GM23248 (cell line): ENCODE measurements around the gene SLC50A1. TPM values are rescaled to one million over a fixed set of nuclear protein-coding genes. Genes with fewer than 3 reads are reported as not detected.

Experiments used
- DNase-seq: peaks from one replicate; pipeline ENCODE4 v3.0.0-alpha.2; 2015
- H2AFZ ChIP-seq: fragments of 200-600 bp; sonication (generic); 2 replicates; pipeline ENCODE4 v1.6.1; 2016; ENCODE audit warnings: antibody characterized with exemption
- H3F3A ChIP-seq: fragments of 200-600 bp; sonication (generic); 2 replicates; pipeline ENCODE4 v1.6.1; 2016; ENCODE audit warnings: mild to moderate bottlenecking, antibody characterized with exemption, mixed run types; ENCODE audit not compliant: insufficient read depth
- H3K27ac ChIP-seq: fragments of 200-600 bp; sonication (generic); 2 replicates; pipeline ENCODE4 v1.5.1; 2016; ENCODE audit warnings: mild to moderate bottlenecking
- H3K27me3 ChIP-seq: fragments of 200-600 bp; sonication (generic); replicated peaks from 2 replicates; pipeline ENCODE4 v1.6.1; 2016; ENCODE audit warnings: mild to moderate bottlenecking; ENCODE audit not compliant: insufficient read depth
- H3K36me3 ChIP-seq: fragments of 200-600 bp; sonication (generic); 2 replicates; pipeline ENCODE4 v1.6.1; 2016; ENCODE audit warnings: low read depth, mild to moderate bottlenecking
- H3K4me1 ChIP-seq: fragments of 200-600 bp; sonication (generic); 2 replicates; pipeline ENCODE4 v1.6.1; 2016; ENCODE audit warnings: mild to moderate bottlenecking; ENCODE audit not compliant: insufficient read depth
- H3K4me2 ChIP-seq: fragments of 200-600 bp; sonication (generic); one replicate; pipeline ENCODE4 v1.6.1; 2016; ENCODE audit warnings: mild to moderate bottlenecking; ENCODE audit not compliant: unreplicated experiment
- H3K4me3 ChIP-seq: fragments of 200-600 bp; sonication (generic); 2 replicates; pipeline ENCODE4 v1.5.1; 2016; ENCODE audit warnings: mild to moderate bottlenecking
- H3K79me2 ChIP-seq: fragments of 200-600 bp; sonication (generic); 2 replicates; pipeline ENCODE4 v1.6.1; 2016; ENCODE audit warnings: mild to moderate bottlenecking; ENCODE audit not compliant: insufficient read depth
- H3K9ac ChIP-seq: fragments of 200-600 bp; sonication (generic); 2 replicates; pipeline ENCODE4 v1.6.1; 2016; ENCODE audit warnings: mild to moderate bottlenecking
- H3K9me2 ChIP-seq: fragments of 200-600 bp; sonication (generic); 2 replicates; pipeline ENCODE4 v1.6.1; 2016; ENCODE audit warnings: mixed run types, mild to moderate bottlenecking, moderate library complexity; ENCODE audit not compliant: insufficient read depth
- H3K9me3 ChIP-seq: fragments of 200-600 bp; sonication (generic); one replicate; pipeline ENCODE4 v1.6.1; 2017; ENCODE audit warnings: low read depth
- H4K20me1 ChIP-seq: fragments of 200-600 bp; sonication (generic); 2 replicates; pipeline ENCODE4 v1.6.0; 2016; ENCODE audit not compliant: insufficient read depth
- EZH2 ChIP-seq: fragments of 200-600 bp; sonication (generic); IDR thresholded peaks from 2 replicates; pipeline ENCODE4 v1.6.1; 2018; ENCODE audit warnings: antibody characterized with exemption, mild to moderate bottlenecking; ENCODE audit not compliant: insufficient read depth, poor library complexity, severe bottlenecking
- EZH2phosphoT487 ChIP-seq: fragments of 200-600 bp; sonication (generic); IDR thresholded peaks from 2 replicates; pipeline ENCODE4 v1.6.1; 2018; ENCODE audit warnings: antibody characterized with exemption, moderate library complexity, mild to moderate bottlenecking, low read depth; ENCODE audit not compliant: insufficient read depth
- WGBS, 2 experiments: methylation state at CpG; one replicate each; pipeline ENCODE4 v1.1.6; 2015 to 2017; ENCODE audit warnings: low lambda C conversion rate in 2 of 2, low coverage in 1 of 2; ENCODE audit errors: missing lambda C conversion rate in 2 of 2; 5-methylcytosine and 5-hydroxymethylcytosine counted together
- in situ Hi-C: fragments of 300-500 bp; cut with MboI; formaldehyde crosslinking; loops from 2 replicates; pipeline ENCODE4 v1.15.0; 2020
- polyA plus RNA-seq: library from polyadenylated mRNA; unstranded; fragments of >200 nt; fragmentation: Nextera tagmentation; extraction: Ambion mirVana; gene quantifications from 2 replicates; pipeline ENCODE4 v1.2.1, GENCODE V29; 2016
- total RNA-seq: library from RNA; depleted of rRNA; stranded (reverse); fragments of >200 nt; shearing (Covaris generic); gene quantifications from 2 replicates; pipeline ENCODE4 v1.2.3, GENCODE V29; 2014

Gene SLC50A1
- total and polyA plus RNA-seq, 2 experiments from 2014 or later = 33.4 to 55.1 TPM

DNA sequence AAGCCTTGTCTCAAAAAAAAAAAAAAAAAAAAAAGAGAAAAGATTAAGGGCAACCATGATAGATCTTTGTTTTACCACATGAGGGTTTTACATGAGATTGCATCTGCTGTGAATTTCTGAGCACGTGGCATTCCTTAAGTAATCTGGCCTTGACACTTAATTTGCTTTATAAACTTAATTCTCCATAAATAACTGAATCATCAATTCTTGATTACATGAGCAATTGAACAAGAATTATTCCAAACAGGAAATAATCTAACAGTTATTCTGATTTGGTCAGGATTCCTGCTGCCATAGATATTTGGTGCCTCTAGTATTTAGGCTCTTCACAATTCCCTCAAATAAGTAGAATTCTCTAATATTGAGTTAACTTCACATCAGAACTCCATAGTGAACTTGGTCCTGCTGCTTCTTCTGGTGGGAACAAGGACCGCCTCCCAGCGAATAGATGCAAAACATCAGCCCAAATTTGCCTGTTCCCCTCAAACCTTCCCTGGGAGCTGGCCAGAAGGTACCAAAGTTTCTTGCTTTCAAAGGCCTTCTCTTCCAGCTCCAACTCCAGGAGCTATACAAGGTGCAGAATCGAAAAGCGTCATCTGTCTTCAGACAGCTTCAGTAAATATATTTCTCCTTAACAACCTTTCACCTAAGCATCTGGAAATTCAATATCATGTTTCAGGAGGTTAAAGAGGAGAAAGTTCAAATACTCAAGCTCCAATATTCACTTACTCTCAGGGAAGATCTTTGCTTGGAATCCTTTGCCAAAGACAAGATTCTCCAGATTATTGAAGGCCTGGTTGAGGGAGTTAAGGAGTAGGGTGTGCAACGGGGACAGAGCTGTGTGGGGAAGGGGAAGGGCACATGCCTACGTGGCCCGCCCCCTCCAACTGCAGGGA is 36.4 kb downstream of the SLC50A1 start:
- H3K27ac ChIP-seq = peak overlapping the region; percentile 90
- H3F3A ChIP-seq = peaks cover 22% of the 10 kb centered on the region
- in situ Hi-C loops = no loop called here
- no peaks in the 10 kb centered on the region for H3K27me3 ChIP-seq
- peak overlapping the region; percentile 97 for H3K4me2 ChIP-seq
- H3K9ac ChIP-seq = peak overlapping the region; percentile 96
- no peaks in the 10 kb centered on the region for H3K9me3 ChIP-seq
- no peaks in the 10 kb centered on the region for H3K9me2 ChIP-seq
- H3K36me3 ChIP-seq = peaks cover 6% of the 10 kb centered on the region; the same call in 1 of the 2 replicates
- no peaks in the 10 kb centered on the region for H4K20me1 ChIP-seq
- H3K4me1 ChIP-seq = peaks cover 11% of the 10 kb centered on the region
- H3K79me2 ChIP-seq = peaks cover 32% of the 10 kb centered on the region
- TF ChIP-seq EZH2phosphoT487 = no peak
- no peak for TF ChIP-seq EZH2
- 22 to 32% methylated on average over 8 of the region's 8 CpGs for WGBS, 2 experiments
- peak overlapping the region; percentile 82 for H2AFZ ChIP-seq
- H3K4me3 ChIP-seq = peak overlapping the region; percentile 88
- peak; percentile 13 for DNase-seq

DNA sequence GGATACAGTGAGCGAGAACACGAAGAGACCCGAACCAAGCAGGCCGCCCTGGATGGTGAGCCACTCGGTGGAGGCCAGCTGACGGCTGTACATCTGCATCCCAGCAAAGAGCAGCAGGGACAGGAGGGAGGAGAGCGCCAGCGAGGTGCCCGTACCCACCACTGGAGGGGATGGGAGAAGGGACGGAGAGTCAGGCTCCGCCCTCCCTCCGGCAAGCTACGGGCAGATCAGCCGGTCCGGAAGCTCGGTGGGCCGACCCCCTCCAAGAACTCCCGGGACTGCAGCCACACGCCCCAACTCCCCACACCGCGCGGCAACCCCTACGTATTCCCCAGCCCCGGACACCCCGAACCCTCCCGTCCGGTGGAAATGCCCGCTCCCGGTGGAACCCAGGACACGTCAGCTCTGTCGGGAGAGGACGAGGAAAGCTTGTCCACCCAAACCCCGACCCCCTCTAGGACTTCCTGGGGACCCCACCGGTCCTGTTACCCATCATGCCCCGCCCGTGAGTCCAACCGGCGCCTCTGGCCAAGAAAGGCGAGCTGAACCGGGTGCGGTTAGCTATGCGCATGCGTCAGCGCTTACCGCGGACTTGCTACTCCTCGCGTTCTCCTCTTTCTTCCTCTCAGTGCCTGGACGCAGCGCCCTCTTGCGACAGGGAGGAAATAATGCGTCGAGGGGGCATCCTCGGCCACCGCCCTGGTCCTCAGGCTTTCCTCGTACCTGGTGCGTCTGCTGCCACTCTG is 37.3 kb downstream of the SLC50A1 start, which contains the start of gene KRTCAP2:
Gene KRTCAP2, minus strand, starts transcription at position 573 of the 746 bp plus-strand sequence. Its CDS starts 80 bp downstream, at position 493.
- TF ChIP-seq EZH2 = no peak
- TF ChIP-seq EZH2phosphoT487 = no peak
- no peaks in the 10 kb centered on the region for H4K20me1 ChIP-seq
- in situ Hi-C loops = no loop called here
- no peaks in the 10 kb centered on the region for H3K9me3 ChIP-seq
- peak within 1 kb of the TSS; percentile 90 for H3K27ac ChIP-seq
- no peaks in the 10 kb centered on the region for H3K9me2 ChIP-seq
- H3K79me2 ChIP-seq = peaks cover 32% of the 10 kb centered on the region
- peak within 1 kb of the TSS; percentile 96 for H3K9ac ChIP-seq
- peak; percentile 98 for DNase-seq
- WGBS, 2 experiments = 1 to 2% methylated on average over 44 to 52 of the region's 57 CpGs
- H3K27me3 ChIP-seq = no peaks in the 10 kb centered on the region
- peak within 1 kb of the TSS; percentile 97 for H3K4me2 ChIP-seq
- peak within 1 kb of the TSS; percentile 82 for H2AFZ ChIP-seq
- peaks cover 22% of the 10 kb centered on the region for H3F3A ChIP-seq
- peaks cover 6% of the 10 kb centered on the region; the same call in 1 of the 2 replicates for H3K36me3 ChIP-seq
- peaks cover 11% of the 10 kb centered on the region for H3K4me1 ChIP-seq
- H3K4me3 ChIP-seq = peak within 1 kb of the TSS; percentile 88

DNA sequence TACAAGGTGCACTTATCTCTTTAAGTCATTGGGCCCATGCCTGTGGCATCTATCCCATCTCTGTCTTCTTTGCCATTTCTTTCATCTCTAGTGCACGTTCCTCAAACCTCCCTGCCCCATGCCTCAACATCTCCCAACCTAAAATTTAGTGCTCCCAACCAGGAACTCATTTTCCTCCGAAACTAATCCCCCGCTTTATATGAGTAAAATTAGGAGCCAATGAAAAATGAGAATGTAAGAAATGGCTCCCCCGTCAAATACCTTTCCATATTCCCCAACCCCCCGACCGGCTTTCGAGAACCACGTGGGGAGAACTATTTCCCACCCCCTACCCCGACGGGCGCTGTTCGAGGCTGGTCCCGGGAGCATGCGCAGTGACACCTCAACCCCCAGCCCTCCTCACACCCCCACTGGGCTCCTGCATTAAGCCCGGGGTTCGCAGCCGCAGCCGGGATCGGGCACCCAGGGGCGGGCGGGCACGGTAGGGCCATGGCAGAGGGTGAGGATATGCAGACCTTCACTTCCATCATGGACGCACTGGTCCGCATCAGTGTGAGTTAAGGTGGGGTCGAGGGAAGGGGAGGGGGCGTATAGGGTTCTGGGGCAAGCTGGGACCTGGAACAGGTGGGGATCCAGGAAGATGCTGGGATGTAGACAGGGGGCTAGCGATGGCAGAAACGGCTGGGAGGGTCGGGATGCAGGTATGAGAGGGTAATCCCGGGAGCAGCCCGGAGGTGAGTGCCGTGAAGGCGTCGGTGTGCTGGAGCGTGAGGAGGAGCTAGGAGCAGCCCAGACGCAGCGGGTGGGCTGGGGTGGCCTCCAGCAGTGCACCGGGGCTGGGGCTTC is 38.0 kb downstream of the SLC50A1 start, which contains the start of gene TRIM46:
Gene TRIM46, plus strand, starts transcription at position 372 of the 846 bp plus-strand sequence. Its CDS starts 118 bp downstream, at position 490.
- peak within 1 kb of the TSS; percentile 97 for H3K4me2 ChIP-seq
- no peaks in the 10 kb centered on the region for H4K20me1 ChIP-seq
- peak within 1 kb of the TSS; percentile 82 for H2AFZ ChIP-seq
- H3K9ac ChIP-seq = peak within 1 kb of the TSS; percentile 96
- peaks cover 32% of the 10 kb centered on the region for H3K79me2 ChIP-seq
- peak within 1 kb of the TSS; percentile 88 for H3K4me3 ChIP-seq
- DNase-seq = peak; percentile 61
- peak within 1 kb of the TSS; percentile 90 for H3K27ac ChIP-seq
- H3K9me3 ChIP-seq = no peaks in the 10 kb centered on the region
- H3K27me3 ChIP-seq = no peaks in the 10 kb centered on the region
- no peak for TF ChIP-seq EZH2
- no peak for TF ChIP-seq EZH2phosphoT487
- H3K9me2 ChIP-seq = no peaks in the 10 kb centered on the region
- WGBS, 2 experiments = 2 to 4% methylated on average over 28 to 38 of the region's 38 CpGs
- peaks cover 11% of the 10 kb centered on the region for H3K4me1 ChIP-seq
- H3K36me3 ChIP-seq = peaks cover 6% of the 10 kb centered on the region; the same call in 1 of the 2 replicates
- peaks cover 15% of the 10 kb centered on the region for H3F3A ChIP-seq
- in situ Hi-C loops = no loop called here
